ENCODE measurements around the gene MCF2L2.

GRCh38 chr3:183284570-183284969, 143.8 kb downstream of the MCF2L2 start:
- TF ChIP-seq CHD2 (IDR thresholded peaks at IDR 0.05; ENCODE audit: low read length, partially characterized antibody) (no peak), E2F6 (IDR thresholded peaks at IDR 0.05; ENCODE audit: borderline replicate concordance, low read depth) (no peak), POLR2A (IDR thresholded peaks at IDR 0.05; ENCODE audit: low read length) (no peak), CTCF (IDR thresholded peaks at IDR 0.05) (no peak), EP300 (IDR thresholded peaks at IDR 0.05) (no peak), RFX5 (IDR thresholded peaks at IDR 0.05) (no peak), REST (IDR thresholded peaks at IDR 0.05) (no peak), POLR2AphosphoS2 (conservative IDR thresholded peaks at IDR 0.05; ENCODE audit: low read length) (no peak), RNF2 (IDR thresholded peaks at IDR 0.05; ENCODE audit: borderline replicate concordance, low read depth) (no peak), BHLHE40 (IDR thresholded peaks at IDR 0.05; ENCODE audit: low read depth, low read length) (no peak), HMGXB4 (CRISPR knock-in tag; IDR thresholded peaks at IDR 0.05; ENCODE audit: borderline replicate concordance) (no peak), SMC3 (IDR thresholded peaks at IDR 0.05) (no peak)
